Measurements from ENCODE around the gene CBS.
"Not testable (repeated sequence)": the region's sequence is repeated elsewhere in the genome, so short reads cannot be mapped to it uniquely, and the experiment has no call there.

Gene CBS

GRCh38 chr21:43066690-43067089 lies 8.9 kb downstream of the CBS start:
- FAIRE-seq = not testable (repeated sequence)

- not testable (repeated sequence) for FAIRE-seq
These were observed 9.6 kb downstream of the CBS start for GRCh38 chr21:43065991-43066390.

- not testable (repeated sequence) for FAIRE-seq
These were observed 11.2 kb downstream of the CBS start for GRCh38 chr21:43064265-43064917.

GRCh38 chr21:43062955-43063664 lies 12.5 kb downstream of the CBS start:
- not testable (repeated sequence) for FAIRE-seq

GRCh38 chr21:43053112-43053511 lies 22.5 kb downstream of the CBS start:
- FAIRE-seq = not testable (repeated sequence)

GRCh38 chr21:43045876-43046821 lies 29.5 kb downstream of the CBS start:
- FAIRE-seq = not testable (repeated sequence)

- not testable (repeated sequence) for FAIRE-seq
These were observed 30.3 kb downstream of the CBS start for GRCh38 chr21:43045165-43045875.

- FAIRE-seq = not testable (repeated sequence)
These were observed 31.1 kb downstream of the CBS start for GRCh38 chr21:43044547-43044946.

GRCh38 chr21:43043291-43043690 lies 32.3 kb downstream of the CBS start:
- not testable (repeated sequence) for FAIRE-seq

- not testable (repeated sequence) for FAIRE-seq
These were observed 33.5 kb downstream of the CBS start for GRCh38 chr21:43042169-43042568.

- not testable (repeated sequence) for FAIRE-seq
These were observed 37.0 kb downstream of the CBS start for GRCh38 chr21:43038659-43039044.

- not testable (repeated sequence) for FAIRE-seq
These were observed 37.5 kb downstream of the CBS start for GRCh38 chr21:43037918-43038658.

GRCh38 chr21:43036889-43037288 lies 38.7 kb downstream of the CBS start:
- not testable (repeated sequence) for FAIRE-seq

- no peak for FAIRE-seq
These were observed 40.8 kb downstream of the CBS start for GRCh38 chr21:43034826-43035225.

GRCh38 chr21:43034101-43034500 lies 41.5 kb downstream of the CBS start:
- no peak for FAIRE-seq

- peak; percentile 70 for FAIRE-seq
These were observed 44.5 kb downstream of the CBS start for GRCh38 chr21:43031121-43031619.

- FAIRE-seq = no peak
These were observed 45.9 kb downstream of the CBS start for GRCh38 chr21:43029785-43030184.

- no peak for FAIRE-seq
These were observed 47.5 kb downstream of the CBS start for GRCh38 chr21:43027846-43028731.

- peak; percentile 82 for FAIRE-seq
These were observed 49.9 kb downstream of the CBS start for GRCh38 chr21:43025636-43026180.
